ENCODE measurements around the gene ZP3.
"Not testable (repeated sequence)": the region's sequence is repeated elsewhere in the genome, so short reads cannot be mapped to it uniquely, and the experiment has no call there.

The ZP3 gene

DNA sequence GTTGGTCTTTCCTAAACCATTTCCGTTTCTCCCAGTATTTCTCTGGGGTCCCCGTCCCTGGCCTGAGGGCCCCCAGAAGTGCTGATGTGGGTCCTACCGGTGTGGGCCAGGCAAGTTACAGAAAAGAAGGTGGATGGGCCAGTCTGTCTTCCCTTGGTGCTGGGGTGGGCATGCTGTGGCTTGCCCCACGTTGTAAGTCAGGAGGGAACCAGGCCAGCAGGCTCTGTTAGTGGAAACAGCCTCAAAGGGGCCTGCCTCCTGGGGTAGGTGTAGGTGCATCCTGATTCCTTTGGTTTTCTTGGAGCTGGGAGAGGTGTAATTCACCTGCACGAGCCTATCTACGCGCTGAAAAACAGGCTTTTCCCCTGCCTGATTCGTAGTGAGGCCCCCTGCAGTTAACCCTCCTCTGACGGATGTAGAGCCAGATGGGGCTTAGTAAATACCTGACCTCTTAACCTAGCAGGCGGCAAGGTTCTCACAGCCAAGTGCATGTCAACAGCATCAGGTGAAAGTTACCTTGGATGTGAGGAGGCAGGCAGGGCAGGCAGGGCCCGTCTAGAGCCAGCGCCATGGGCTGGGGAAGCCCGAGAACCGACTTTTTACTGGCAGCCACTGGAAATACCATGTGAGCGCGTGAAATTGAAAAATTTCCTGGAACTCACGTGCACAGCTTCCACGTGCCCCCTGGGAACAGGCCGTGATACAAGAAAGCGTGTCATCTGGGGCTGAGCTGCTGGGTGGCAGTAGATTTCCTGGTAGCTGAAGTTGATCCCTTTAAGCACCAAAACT, 61.3 kb downstream of the ZP3 start:
- DNase-seq (ENCODE audit: low spot score) = not testable (repeated sequence)

DNA sequence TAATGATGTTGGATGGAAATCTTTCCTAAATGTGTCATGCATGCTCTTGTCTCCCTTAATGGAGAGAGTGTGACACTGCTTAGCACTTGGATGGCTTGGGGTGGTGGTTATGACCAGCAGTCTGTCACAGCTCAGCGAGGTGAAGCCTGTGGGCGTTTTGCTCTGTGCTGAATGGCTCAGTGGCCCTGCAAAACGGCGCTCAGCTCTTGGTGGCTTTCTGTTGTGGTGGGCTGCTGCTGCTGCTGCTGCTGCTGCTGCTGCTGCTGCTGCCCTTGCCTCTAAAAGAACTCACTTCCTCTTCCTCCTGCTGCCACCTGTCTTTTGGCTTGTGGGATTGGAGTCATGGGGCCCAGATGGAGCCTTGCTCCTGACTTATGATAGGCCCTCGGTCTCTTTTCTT, 61.9 kb downstream of the ZP3 start:
- not testable (repeated sequence) for DNase-seq (ENCODE audit: low spot score)

DNA sequence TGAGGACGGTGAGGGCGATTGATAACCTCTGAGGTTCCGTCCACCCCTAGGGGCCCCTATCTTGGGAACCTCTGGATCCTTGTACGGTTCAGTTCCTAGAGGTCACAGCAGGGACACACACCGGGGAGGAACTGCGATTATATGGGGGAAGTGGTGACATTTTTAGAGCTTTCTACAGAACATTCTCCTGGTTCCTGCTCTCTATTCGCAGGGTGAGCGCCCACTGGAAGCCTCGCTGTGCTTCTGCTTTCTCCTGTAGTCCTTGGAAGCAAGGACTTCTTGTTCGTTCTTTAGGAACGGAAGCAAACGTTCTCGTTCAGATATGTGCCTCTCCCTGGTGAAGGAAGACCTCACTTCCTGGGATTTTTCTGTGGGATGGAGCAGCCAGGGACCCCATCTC, 63.2 kb downstream of the ZP3 start:
- DNase-seq (ENCODE audit: low spot score) = not testable (repeated sequence)
